HL-60 (cell line): Measurements from ENCODE around the gene PCBD2.

ENCODE experiments used
- CTCF ChIP-seq: IDR thresholded peaks from one replicate; pipeline ENCODE4 v1.5.1; 2011; ENCODE audit warnings: low read length, control low read depth, inconsistent platforms; ENCODE audit not compliant: insufficient read depth
- POLR2AphosphoS5 ChIP-seq: IDR thresholded peaks from 2 replicates; pipeline ENCODE4 v1.6.1; 2012; ENCODE audit warnings: low read depth
- REST ChIP-seq: IDR thresholded peaks from 2 replicates; pipeline ENCODE4 v1.6.1; 2012; ENCODE audit warnings: low read depth; ENCODE audit not compliant: insufficient replicate concordance
- SPI1 ChIP-seq: IDR thresholded peaks from 2 replicates; pipeline ENCODE4 v1.6.1; 2012; ENCODE audit warnings: low read depth, mild to moderate bottlenecking, borderline replicate concordance

GRCh38 chr5:134887593-134888159, 17.3 kb upstream of the PCBD2 start:
- TF ChIP-seq CTCF (no peak), REST (no peak), POLR2AphosphoS5 (no peak), SPI1 (no peak)
